Endothelial cell of umbilical vein (primary cell): Measurements from ENCODE around the gene PFN4. TPM values are rescaled to one million over a fixed set of nuclear protein-coding genes. Genes with fewer than 3 reads are reported as not detected.

ENCODE experiments used
- BruUV-seq: library from RNA; stranded (reverse); fragments of 400-500 nt; replicated peaks from 2 replicates; lab custom pipeline; 2021; lab: Mats Ljungman, UMichigan
- CTCF ChIA-PET: fragments of 300-600, 350-600 bp; sonication (Branson Sonifier 250); formaldehyde crosslinking; loops from one replicate; lab custom pipeline; 2021; ENCODE audit warnings: antibody characterized with exemption, inconsistent platforms; lab: Charles Lee
- POLR2A ChIA-PET: fragments of 300-600, 350-600 bp; sonication (Branson Sonifier 250); formaldehyde crosslinking; loops from one replicate; lab custom pipeline; 2021; ENCODE audit warnings: antibody characterized with exemption, inconsistent platforms; lab: Charles Lee
- DNase-seq: peaks from one replicate; pipeline ENCODE4 v3.0.0-alpha.2; 2011; ENCODE audit warnings: low read depth, low spot score
- FAIRE-seq: peaks from 2 replicates; lab custom pipeline; 2011; peaks lifted over from hg19 to GRCh38; lab: Jason Lieb, UNC
- H2AFZ ChIP-seq: 2 replicates; pipeline ENCODE4 v1.6.0; 2012; ENCODE audit warnings: low read depth, low read length, control low read depth, inconsistent platforms
- H3K27ac ChIP-seq: 2 replicates; pipeline ENCODE4 v1.5.1; 2011; ENCODE audit warnings: low read depth, mild to moderate bottlenecking, control low read depth, low read length, moderate library complexity; ENCODE audit not compliant: insufficient read depth
- H3K27me3 ChIP-seq, 2 experiments: 2 replicates each; pipeline versions ENCODE4 v1.6.0 to v1.6.1; 2011; ENCODE audit warnings: low read length in 2 of 2, mixed read lengths in 1 of 2; ENCODE audit not compliant: control insufficient read depth in 2 of 2, insufficient read depth in 2 of 2
- H3K36me3 ChIP-seq, 2 experiments: 2 replicates in 1 of 2; 3 replicates in 1 of 2; pipeline ENCODE4 v1.5.1; 2011; ENCODE audit warnings: low read length in 2 of 2, mild to moderate bottlenecking in 1 of 2, moderate library complexity in 1 of 2; ENCODE audit not compliant: control insufficient read depth in 2 of 2, insufficient read depth in 2 of 2; ENCODE audit errors: extremely low read depth in 1 of 2
- H3K4me1 ChIP-seq: 3 replicates; pipeline ENCODE4 v1.5.1; 2011; ENCODE audit warnings: mild to moderate bottlenecking, low read length; ENCODE audit not compliant: control insufficient read depth, insufficient read depth; ENCODE audit errors: extremely low read depth
- H3K4me2 ChIP-seq: 2 replicates; pipeline ENCODE4 v1.6.1; 2011; ENCODE audit warnings: low read length, control low read depth, mixed read lengths; ENCODE audit not compliant: insufficient read depth
- H3K4me3 ChIP-seq, 3 experiments: fragments of 200-600 bp in 1 of 3; sonication (generic), shearing (Covaris generic) in 1 of 3; replicated peaks in 1 of 3; 2 replicates each; pipeline ENCODE4 v1.5.1; 2011 to 2016; ENCODE audit warnings: control low read depth in 3 of 3, low read length in 3 of 3, mild to moderate bottlenecking in 2 of 3, inconsistent platforms in 1 of 3, low read depth in 1 of 3, moderate library complexity in 1 of 3; ENCODE audit not compliant: insufficient read depth in 1 of 3
- H3K79me2 ChIP-seq: 2 replicates; pipeline ENCODE4 v1.6.0; 2012; ENCODE audit warnings: low read length, inconsistent platforms; ENCODE audit not compliant: control insufficient read depth, insufficient read depth
- H3K9ac ChIP-seq: replicated peaks from 2 replicates; pipeline ENCODE3; 2011; ENCODE audit warnings: low read length, control low read depth; ENCODE audit not compliant: insufficient read depth; ENCODE audit errors: extremely low read depth
- H3K9me1 ChIP-seq: replicated peaks from 3 replicates; pipeline ENCODE4 v1.6.0; 2011; ENCODE audit warnings: mild to moderate bottlenecking, low read length; ENCODE audit not compliant: control insufficient read depth, insufficient read depth; ENCODE audit errors: extremely low read depth
- H3K9me3 ChIP-seq: replicated peaks from 2 replicates; pipeline ENCODE4 v1.5.1; 2012; ENCODE audit warnings: low read length, inconsistent platforms; ENCODE audit not compliant: control insufficient read depth, insufficient read depth
- H4K20me1 ChIP-seq: replicated peaks from 2 replicates; pipeline ENCODE3; 2011; ENCODE audit warnings: mild to moderate bottlenecking, low read length; ENCODE audit not compliant: control insufficient read depth, insufficient read depth; ENCODE audit errors: extremely low read depth
- FOS ChIP-seq: IDR thresholded peaks from 2 replicates; pipeline ENCODE4 v1.6.1; 2011; ENCODE audit warnings: mild to moderate bottlenecking, low read length, moderate library complexity, borderline replicate concordance; ENCODE audit not compliant: insufficient read depth
- GATA2 ChIP-seq: IDR thresholded peaks from 2 replicates; pipeline ENCODE4 v1.7.0; 2011; ENCODE audit warnings: low read depth, mild to moderate bottlenecking, moderate library complexity, mixed read lengths, low read length; ENCODE audit not compliant: insufficient read length, insufficient read depth
- MYC ChIP-seq: IDR thresholded peaks from one replicate; pipeline ENCODE4 v1.6.1; 2011; ENCODE audit warnings: mild to moderate bottlenecking, low read depth, low read length
- POLR2A ChIP-seq: IDR thresholded peaks from 2 replicates; pipeline ENCODE4 v1.6.1; 2012; ENCODE audit warnings: low read depth, mild to moderate bottlenecking, control low read depth, low read length
- dilution Hi-C: fragments of 300-500 bp; cut with MboI; formaldehyde crosslinking; loops from one replicate; pipeline ENCODE4 v1.15.0; 2019; ENCODE audit warnings: low sequenced_read_pairs; ENCODE audit not compliant: extremely low pct_ligation_motif_present
- intact Hi-C: fragments of 100-400 bp; cut with micrococcal nuclease; formaldehyde crosslinking; loops from one replicate; pipeline ENCODE4 v1.10.0; 2022
- polyA plus RNA-seq, 4 experiments: library from polyadenylated mRNA; depleted of rRNA in 3 of 4; stranded (reverse) in 3 of 4; unstranded in 1 of 4; fragments of >200 nt; gene quantifications; 2 replicates each; pipeline versions ENCODE4 v1.2.1 to v1.2.3, GENCODE V29; 2011 to 2012; ENCODE audit warnings: missing spikeins in 1 of 4
- total RNA-seq: library from RNA; stranded (reverse); gene quantifications from 2 replicates; pipeline ENCODE4 v1.2.3, GENCODE V29; 2021
- TF ChIP-seq, protein P1 (sequence below): IDR thresholded peaks from 2 replicates; pipeline ENCODE4 v1.6.1; 2011; ENCODE audit not compliant: insufficient read depth, insufficient read length
- TF ChIP-seq, protein P2 (sequence below), 2 donors: IDR thresholded peaks; 1 replicate in 1 of 2; 2 replicates in 1 of 2; pipeline ENCODE4 v1.5.1; 2011; ENCODE audit warnings: low read length in 2 of 2, mild to moderate bottlenecking in 2 of 2, moderate library complexity in 2 of 2, control low read depth in 1 of 2, inconsistent platforms in 1 of 2, low read depth in 1 of 2; ENCODE audit not compliant: insufficient read depth in 1 of 2; ENCODE audit errors: extremely low read depth in 1 of 2

The PFN4 gene
- total and polyA plus RNA-seq, 2 donors (not counting 3 experiments of a cell fraction or from before 2014, with no cell fraction given): 0.23 to 0.93 TPM

GRCh38 chr2:24083567-24084385 lies 39.4 kb downstream of the PFN4 start:
- Histone ChIP-seq H3K27ac (peak overlapping the region; percentile 14), H3K27me3 (no peaks in the 10 kb centered on the region), H3K36me3 (peaks cover 7 to 16% of the 10 kb centered on the region in 2 experiments), H3K4me3 (peak overlapping the region; percentile 22 to 85 (median 53)), H3K4me2 (peak overlapping the region; percentile 57), H3K79me2 (peaks cover 6% of the 10 kb centered on the region), H3K9me1 (no peaks in the 10 kb centered on the region), H3K9ac (peak overlapping the region; percentile 66), H4K20me1 (no peaks in the 10 kb centered on the region), H3K9me3 (no peaks in the 10 kb centered on the region), H2AFZ (peak overlapping the region; percentile 32), H3K4me1 (peaks cover 16% of the 10 kb centered on the region)
- no peak for FAIRE-seq
- intact Hi-C loops (loop anchor here (1.0 to 5.0 kb wide), 10 partner anchors 7 to 299 kb away; partner anchors contain the start of genes ATAD2B, FAM228B, PFN4 and SF3B6), dilution Hi-C loops (no loop called here)
- BruUV-seq: TSS peak; percentile 36
- ChIA-PET POLR2A (interaction anchor here (0.8 to 1.3 kb wide), 6 partner anchors 8 to 259 kb away, joined by 3 to 13 read pairs (median 6); partner anchors contain the start of genes ATAD2B, SF3B6 and WDCP), CTCF (interaction anchor here (0.6 to 3.5 kb wide), 39 partner anchors 7 to 744 kb away, joined by 3 to 68 read pairs (median 5); partner anchors contain the start of genes ATAD2B, FAM228B, FKBP1B and PFN4)
- TF ChIP-seq, protein P1, sequence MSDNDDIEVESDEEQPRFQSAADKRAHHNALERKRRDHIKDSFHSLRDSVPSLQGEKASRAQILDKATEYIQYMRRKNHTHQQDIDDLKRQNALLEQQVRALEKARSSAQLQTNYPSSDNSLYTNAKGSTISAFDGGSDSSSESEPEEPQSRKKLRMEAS: no peak
- TF ChIP-seq GATA2: no peak
- no peak for TF ChIP-seq FOS
- TF ChIP-seq, protein P2, sequence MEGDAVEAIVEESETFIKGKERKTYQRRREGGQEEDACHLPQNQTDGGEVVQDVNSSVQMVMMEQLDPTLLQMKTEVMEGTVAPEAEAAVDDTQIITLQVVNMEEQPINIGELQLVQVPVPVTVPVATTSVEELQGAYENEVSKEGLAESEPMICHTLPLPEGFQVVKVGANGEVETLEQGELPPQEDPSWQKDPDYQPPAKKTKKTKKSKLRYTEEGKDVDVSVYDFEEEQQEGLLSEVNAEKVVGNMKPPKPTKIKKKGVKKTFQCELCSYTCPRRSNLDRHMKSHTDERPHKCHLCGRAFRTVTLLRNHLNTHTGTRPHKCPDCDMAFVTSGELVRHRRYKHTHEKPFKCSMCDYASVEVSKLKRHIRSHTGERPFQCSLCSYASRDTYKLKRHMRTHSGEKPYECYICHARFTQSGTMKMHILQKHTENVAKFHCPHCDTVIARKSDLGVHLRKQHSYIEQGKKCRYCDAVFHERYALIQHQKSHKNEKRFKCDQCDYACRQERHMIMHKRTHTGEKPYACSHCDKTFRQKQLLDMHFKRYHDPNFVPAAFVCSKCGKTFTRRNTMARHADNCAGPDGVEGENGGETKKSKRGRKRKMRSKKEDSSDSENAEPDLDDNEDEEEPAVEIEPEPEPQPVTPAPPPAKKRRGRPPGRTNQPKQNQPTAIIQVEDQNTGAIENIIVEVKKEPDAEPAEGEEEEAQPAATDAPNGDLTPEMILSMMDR (IDR thresholded peaks at IDR 0.05; ENCODE audit: extremely low read depth in 1 of 2, insufficient read depth in 1 of 2, low read depth in 1 of 2, low read length in 2 of 2): no peak
- no peak for TF ChIP-seq MYC
- peak; percentile 48 for TF ChIP-seq POLR2A
- peak; percentile 85 for DNase-seq
